Activated T-cell treated with anti-CD3 and anti-CD28 coated beads, Interleukin-2, amount 50 U/mL, for 72 hours (primary cell): Measurements from ENCODE around the gene SPPL2A. TPM values are rescaled to one million over a fixed set of nuclear protein-coding genes. Genes with fewer than 3 reads are reported as not detected.

Experiments
- ATAC-seq, 2 donors: fragments of 150-1000 bp; cut with Tn5 transposase; replicated peaks in 1 of 2; 2 replicates each; pipeline ENCODE4 v1.10.0; 2021; ENCODE audit warnings: moderate library complexity in 2 of 2, mild to moderate bottlenecking in 1 of 2
- DNase-seq, 2 donors: peaks; one replicate each; pipeline ENCODE4 v3.0.0; 2021 to 2022; ENCODE audit warnings: mixed read lengths in 1 of 2
- H3K27ac Mint-ChIP-seq: one replicate; pipeline ENCODE4 v1.8.0; 2022; ENCODE audit warnings: mild to moderate bottlenecking, moderate library complexity, mixed read lengths
- H3K27me3 Mint-ChIP-seq: one replicate; pipeline ENCODE4 v1.8.0; 2022; ENCODE audit warnings: low read depth, mixed read lengths
- H3K36me3 Mint-ChIP-seq, 2 donors: one replicate each; pipeline ENCODE4 v1.8.0; 2022; ENCODE audit warnings: mixed read lengths in 2 of 2, mild to moderate bottlenecking in 1 of 2; ENCODE audit not compliant: insufficient read depth in 2 of 2
- H3K4me1 Mint-ChIP-seq: one replicate; pipeline ENCODE4 v1.8.0; 2022; ENCODE audit warnings: low read depth, mixed read lengths
- H3K4me3 Mint-ChIP-seq, 2 donors: one replicate each; pipeline ENCODE4 v1.8.0; 2022; ENCODE audit warnings: mild to moderate bottlenecking in 2 of 2, mixed read lengths in 2 of 2, moderate library complexity in 2 of 2
- H3K9me3 Mint-ChIP-seq, 2 donors: one replicate each; pipeline ENCODE4 v1.8.0; 2022; ENCODE audit warnings: mixed read lengths in 2 of 2
- total RNA-seq, 2 donors: library from RNA; stranded (reverse); gene quantifications; one replicate each; pipeline ENCODE4 v1.2.3, GENCODE V29; 2022

The SPPL2A gene
- total RNA-seq, 2 donors from 2014 or later, result 130 to 157 TPM

GRCh38 chr15:50751394-50751793, 14.1 kb downstream of the SPPL2A start:
- DNase-seq (no peak), ATAC-seq (no peak)
- Mint-ChIP-seq H3K27ac (no peak overlapping the region), H3K4me1 (peaks cover 18% of the 10 kb centered on the region), H3K4me3 (peak overlapping the region in 1 of 2 donors; percentile 14), H3K9me3 (no peaks in the 10 kb centered on the region), H3K27me3 (no peaks in the 10 kb centered on the region), H3K36me3 (peaks cover 1 to 14% of the 10 kb centered on the region in 2 donors)

DNA sequence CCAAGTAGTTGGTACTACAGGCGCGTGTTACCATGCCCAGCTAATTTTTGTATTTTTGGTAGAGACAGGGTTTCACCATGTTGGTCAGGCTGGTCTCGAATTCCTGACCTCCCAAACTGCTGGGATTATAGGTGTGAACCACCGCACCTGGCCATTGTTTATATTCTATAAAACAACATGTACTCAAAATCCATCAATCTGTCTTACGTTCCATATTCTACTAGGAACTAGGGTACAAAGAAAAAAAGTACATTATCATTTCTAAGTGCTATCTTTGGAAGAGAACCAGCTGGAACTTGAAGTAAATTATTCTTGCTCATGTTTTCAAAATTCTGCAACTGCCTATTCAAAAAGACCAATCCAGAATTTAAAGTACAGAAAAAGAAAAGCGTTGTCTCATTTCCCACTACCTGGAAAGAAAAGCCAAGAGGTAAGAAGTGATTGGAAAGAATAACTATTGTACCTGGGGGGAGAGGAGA, 15.2 kb downstream of the SPPL2A start:
- peak overlapping the region; percentile 43 for H3K27ac Mint-ChIP-seq
- DNase-seq (no peak), ATAC-seq (no peak)
- no peaks in the 10 kb centered on the region for H3K27me3 Mint-ChIP-seq
- no peak overlapping the region for H3K4me3 Mint-ChIP-seq
- H3K4me1 Mint-ChIP-seq, result peaks cover 18% of the 10 kb centered on the region
- peaks cover 1 to 14% of the 10 kb centered on the region in 2 donors for H3K36me3 Mint-ChIP-seq
- no peaks in the 10 kb centered on the region for H3K9me3 Mint-ChIP-seq

DNA sequence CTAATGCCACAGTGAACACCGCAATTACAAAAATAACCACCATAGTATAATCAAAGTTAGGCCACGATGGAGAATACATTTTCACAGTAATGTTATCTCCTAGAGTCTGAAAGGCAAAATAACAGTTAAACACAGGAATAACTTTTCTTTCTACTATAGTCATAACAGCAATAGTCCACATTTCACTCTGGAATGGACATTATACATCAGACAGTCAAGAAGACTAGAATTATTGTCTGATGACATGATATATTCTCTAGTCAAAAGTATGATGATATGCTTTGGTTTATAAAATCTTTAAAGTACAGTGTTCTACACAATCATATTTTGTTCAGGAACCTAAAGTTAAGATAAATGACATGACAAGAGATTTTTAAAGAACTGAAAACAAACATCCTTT, 18.0 kb downstream of the SPPL2A start:
- ATAC-seq (no peak), DNase-seq (no peak)
- Mint-ChIP-seq H3K27ac (no peak overlapping the region), H3K9me3 (no peaks in the 10 kb centered on the region), H3K27me3 (no peaks in the 10 kb centered on the region), H3K4me1 (peaks cover 6% of the 10 kb centered on the region), H3K36me3 (peaks cover 1 to 16% of the 10 kb centered on the region in 2 donors), H3K4me3 (no peak overlapping the region)

- no peak for DNase-seq
- H3K36me3 Mint-ChIP-seq, result peaks cover 1 to 16% of the 10 kb centered on the region in 2 donors
- no peak for ATAC-seq
- no peaks in the 10 kb centered on the region for H3K27me3 Mint-ChIP-seq
- H3K4me1 Mint-ChIP-seq, result no peaks in the 10 kb centered on the region
- no peak overlapping the region for H3K4me3 Mint-ChIP-seq
- H3K9me3 Mint-ChIP-seq, result no peaks in the 10 kb centered on the region
- no peak overlapping the region for H3K27ac Mint-ChIP-seq
These were observed 20.9 kb downstream of the SPPL2A start for GRCh38 chr15:50744601-50745000.

- ATAC-seq (no peak), DNase-seq (no peak)
- no peak overlapping the region for H3K27ac Mint-ChIP-seq
- no peaks in the 10 kb centered on the region for H3K4me1 Mint-ChIP-seq
- no peaks in the 10 kb centered on the region for H3K9me3 Mint-ChIP-seq
- H3K36me3 Mint-ChIP-seq, result peaks cover 0 to 8% of the 10 kb centered on the region in 2 donors
- H3K4me3 Mint-ChIP-seq, result no peak overlapping the region
- H3K27me3 Mint-ChIP-seq, result no peaks in the 10 kb centered on the region
These were observed 24.6 kb downstream of the SPPL2A start for GRCh38 chr15:50740955-50741354.

DNA sequence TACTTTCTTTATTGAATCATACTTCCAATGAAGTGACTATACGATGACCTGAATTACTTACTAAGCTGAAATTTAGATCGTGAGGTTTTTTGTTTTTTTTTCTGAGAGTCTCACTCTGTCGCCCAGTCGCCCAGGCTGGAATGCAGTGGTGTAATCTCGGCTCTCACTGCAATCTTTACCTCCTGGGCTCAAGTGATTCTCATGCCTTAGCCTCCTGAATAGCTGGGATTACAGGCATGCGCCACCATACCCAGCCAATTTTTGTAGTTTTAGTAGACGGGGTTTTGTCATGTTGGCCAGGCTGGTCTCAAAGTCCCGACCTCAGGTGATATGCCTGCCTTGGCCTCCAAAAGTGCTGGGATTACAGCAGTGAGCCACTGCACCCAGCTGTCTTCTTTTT, 28.7 kb downstream of the SPPL2A start:
- Mint-ChIP-seq H3K4me1 (no peaks in the 10 kb centered on the region), H3K27ac (no peak overlapping the region), H3K36me3 (peaks cover 7 to 25% of the 10 kb centered on the region in 2 donors), H3K27me3 (no peaks in the 10 kb centered on the region), H3K4me3 (no peak overlapping the region), H3K9me3 (no peaks in the 10 kb centered on the region)
- ATAC-seq (no peak), DNase-seq (no peak)

DNA sequence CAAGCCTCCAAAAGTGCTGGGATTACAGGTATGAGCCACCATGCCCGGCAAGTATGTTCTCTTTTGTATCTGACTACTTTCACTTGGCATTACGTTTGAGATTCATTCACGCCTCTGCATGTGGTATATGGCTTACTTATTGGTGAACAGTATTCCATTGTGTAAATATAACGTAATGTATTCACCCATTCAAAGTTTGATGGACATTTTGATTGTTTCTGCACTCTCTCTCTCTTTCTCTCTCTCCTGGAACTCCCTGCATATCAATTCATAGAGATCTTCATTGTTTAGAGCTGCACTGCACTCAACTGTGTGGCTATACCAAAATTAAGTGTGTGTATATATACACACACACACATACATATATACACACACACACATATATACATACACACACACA, 30.4 kb downstream of the SPPL2A start:
- Mint-ChIP-seq H3K4me3 (no peak overlapping the region), H3K27ac (no peak overlapping the region), H3K27me3 (no peaks in the 10 kb centered on the region), H3K9me3 (no peaks in the 10 kb centered on the region), H3K36me3 (peaks cover 7 to 26% of the 10 kb centered on the region in 2 donors), H3K4me1 (no peaks in the 10 kb centered on the region)
- ATAC-seq (no peak), DNase-seq (no peak)

DNA sequence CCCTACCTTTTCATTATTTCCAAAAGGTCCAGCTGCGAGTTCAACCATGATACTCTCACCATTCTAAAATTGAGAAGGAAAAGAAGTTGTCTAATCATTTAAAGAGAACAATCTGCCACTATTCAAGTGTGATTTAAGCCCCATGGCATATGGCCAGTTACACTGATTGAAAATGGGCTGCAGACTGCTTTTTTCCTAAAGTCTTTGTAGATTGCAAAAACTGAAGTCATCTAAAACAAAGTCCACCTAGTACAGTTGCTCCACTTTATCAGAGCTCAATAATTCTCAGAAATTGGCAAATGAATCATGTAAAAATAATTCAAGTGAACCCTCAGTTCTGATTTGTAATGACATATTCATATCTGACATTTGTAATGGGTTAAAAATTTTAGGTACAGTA, 39.2 kb downstream of the SPPL2A start:
- H3K4me1 Mint-ChIP-seq, result peaks cover 15% of the 10 kb centered on the region
- no peaks in the 10 kb centered on the region for H3K9me3 Mint-ChIP-seq
- no peaks in the 10 kb centered on the region for H3K27me3 Mint-ChIP-seq
- ATAC-seq (no peak), DNase-seq (no peak)
- no peak overlapping the region for H3K4me3 Mint-ChIP-seq
- H3K36me3 Mint-ChIP-seq, result peaks cover under 1 to 19% of the 10 kb centered on the region in 2 donors
- H3K27ac Mint-ChIP-seq, result no peak overlapping the region

- ATAC-seq, result no peak
- H3K27me3 Mint-ChIP-seq, result no peaks in the 10 kb centered on the region
- no peaks in the 10 kb centered on the region for H3K9me3 Mint-ChIP-seq
- no peaks in the 10 kb centered on the region for H3K4me1 Mint-ChIP-seq
- no peak overlapping the region for H3K4me3 Mint-ChIP-seq
- no peak for DNase-seq
- H3K36me3 Mint-ChIP-seq, result peaks cover 1 to 14% of the 10 kb centered on the region in 2 donors
- no peak overlapping the region for H3K27ac Mint-ChIP-seq
These were observed 46.8 kb downstream of the SPPL2A start for GRCh38 chr15:50718700-50719125.

GRCh38 chr15:50712018-50712417, 53.5 kb downstream of the SPPL2A start:
- H3K4me1 Mint-ChIP-seq, result no peaks in the 10 kb centered on the region
- ATAC-seq, result no peak
- H3K4me3 Mint-ChIP-seq, result no peak overlapping the region
- peaks cover 0 to 2% of the 10 kb centered on the region in 2 donors for H3K36me3 Mint-ChIP-seq
- no peak overlapping the region for H3K27ac Mint-ChIP-seq
- DNase-seq, result no peak
- no peaks in the 10 kb centered on the region for H3K9me3 Mint-ChIP-seq
- no peaks in the 10 kb centered on the region for H3K27me3 Mint-ChIP-seq

DNA sequence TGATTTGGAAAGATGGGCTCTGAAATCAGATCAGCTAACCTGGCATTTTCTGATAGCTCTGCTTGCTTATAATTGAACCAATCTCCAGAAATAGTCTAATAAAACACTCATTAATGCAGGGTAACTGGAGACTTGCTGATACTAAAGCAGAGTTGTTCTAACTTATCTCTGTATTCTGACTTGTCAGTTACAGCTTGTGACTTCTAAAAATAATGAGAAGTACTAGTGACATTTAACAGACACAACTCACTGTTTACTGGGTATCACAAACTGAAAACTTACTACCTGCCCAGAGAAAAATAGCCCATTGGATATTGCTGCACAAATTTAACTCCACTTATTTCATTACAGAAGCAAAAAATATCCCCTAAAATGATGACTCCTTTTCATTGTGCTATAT, 54.9 kb downstream of the SPPL2A start:
- H3K9me3 Mint-ChIP-seq, result no peaks in the 10 kb centered on the region
- no peak for DNase-seq
- H3K27ac Mint-ChIP-seq, result peak overlapping the region; percentile 84
- no peaks in the 10 kb centered on the region for H3K4me1 Mint-ChIP-seq
- H3K27me3 Mint-ChIP-seq, result no peaks in the 10 kb centered on the region
- ATAC-seq, result no peak
- H3K36me3 Mint-ChIP-seq, result peaks cover 0 to 4% of the 10 kb centered on the region in 2 donors
- no peak overlapping the region for H3K4me3 Mint-ChIP-seq

- no peak overlapping the region for H3K4me3 Mint-ChIP-seq
These were observed 57.6 kb downstream of the SPPL2A start for GRCh38 chr15:50707878-50708427.

GRCh38 chr15:50702762-50703334, 62.7 kb downstream of the SPPL2A start:
- Mint-ChIP-seq H3K36me3 (peaks cover 0 to 4% of the 10 kb centered on the region in 2 donors), H3K27me3 (no peaks in the 10 kb centered on the region), H3K9me3 (no peaks in the 10 kb centered on the region), H3K4me3 (no peak overlapping the region), H3K27ac (no peak overlapping the region), H3K4me1 (no peaks in the 10 kb centered on the region)
- ATAC-seq (no peak), DNase-seq (no peak)

More at GRCh38 chr15:50707878-50708427, 57.6 kb downstream of the SPPL2A start:
- no peaks in the 10 kb centered on the region for H3K27me3 Mint-ChIP-seq
- no peaks in the 10 kb centered on the region for H3K9me3 Mint-ChIP-seq
- H3K27ac Mint-ChIP-seq, result no peak overlapping the region
- ATAC-seq (no peak), DNase-seq (no peak)
- H3K36me3 Mint-ChIP-seq, result peaks cover 0 to 4% of the 10 kb centered on the region in 2 donors
- no peaks in the 10 kb centered on the region for H3K4me1 Mint-ChIP-seq

DNA sequence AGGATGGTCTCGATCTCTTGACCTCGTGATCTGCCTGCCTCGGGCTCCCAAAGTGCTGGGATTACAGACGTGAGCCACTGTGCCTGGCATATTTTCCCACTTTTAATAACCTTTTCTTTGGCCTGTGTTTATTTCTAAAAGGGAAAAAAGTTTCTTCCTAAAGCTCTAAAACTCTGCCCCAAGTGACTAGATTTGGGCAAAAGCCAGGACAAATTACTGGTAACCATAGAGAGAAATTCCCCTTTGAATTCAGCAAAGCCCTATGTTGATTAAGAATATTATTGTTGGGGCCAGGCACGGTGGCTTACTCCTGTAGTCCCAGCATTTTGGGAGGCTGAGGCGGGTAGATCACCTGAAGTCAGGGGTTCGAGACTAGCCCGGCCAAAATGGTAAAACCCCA, 67.4 kb downstream of the SPPL2A start:
- no peak for DNase-seq
- H3K4me3 Mint-ChIP-seq, result no peak overlapping the region
- H3K9me3 Mint-ChIP-seq, result no peaks in the 10 kb centered on the region
- no peaks in the 10 kb centered on the region for H3K4me1 Mint-ChIP-seq
- no peak overlapping the region for H3K27ac Mint-ChIP-seq
- H3K36me3 Mint-ChIP-seq, result no peaks in the 10 kb centered on the region
- no peak for ATAC-seq
- H3K27me3 Mint-ChIP-seq, result no peaks in the 10 kb centered on the region
